Ishikawa (cell line): ENCODE measurements around the gene MICOS13.

Source experiments
- CEBPB ChIP-seq: IDR thresholded peaks from 2 replicates; pipeline ENCODE4 v1.6.1; 2012
- CREB1 ChIP-seq: IDR thresholded peaks from 2 replicates; pipeline ENCODE4 v1.6.1; 2012; ENCODE audit warnings: low read depth
- EGR1 ChIP-seq: IDR thresholded peaks from 2 replicates; pipeline ENCODE4 v1.6.1; 2012
- EP300 ChIP-seq: IDR thresholded peaks from 2 replicates; pipeline ENCODE4 v1.6.1; 2012; ENCODE audit warnings: borderline replicate concordance
- FOXM1 ChIP-seq: IDR thresholded peaks from 2 replicates; pipeline ENCODE4 v1.6.1; 2012; ENCODE audit warnings: low read depth, borderline replicate concordance
- MAX ChIP-seq: IDR thresholded peaks from 2 replicates; pipeline ENCODE4 v1.6.1; 2012
- NFIC ChIP-seq: IDR thresholded peaks from 2 replicates; pipeline ENCODE4 v1.6.1; 2012
- RAD21 ChIP-seq: IDR thresholded peaks from 2 replicates; pipeline ENCODE4 v1.6.1; 2012; ENCODE audit warnings: low read depth
- REST ChIP-seq: IDR thresholded peaks from 2 replicates; pipeline ENCODE4 v1.6.1; 2012; ENCODE audit warnings: low read depth, mild to moderate bottlenecking
- TAF1 ChIP-seq: IDR thresholded peaks from 2 replicates; pipeline ENCODE4 v1.6.1; 2012; ENCODE audit warnings: low read depth, mild to moderate bottlenecking
- TCF12 ChIP-seq: IDR thresholded peaks from 2 replicates; pipeline ENCODE4 v1.6.1; 2012; ENCODE audit warnings: low read depth
- TEAD4 ChIP-seq: IDR thresholded peaks from 2 replicates; pipeline ENCODE4 v1.6.1; 2012
- USF1 ChIP-seq: IDR thresholded peaks from 2 replicates; pipeline ENCODE4 v1.6.1; 2012
- YY1 ChIP-seq: IDR thresholded peaks from 2 replicates; pipeline ENCODE4 v1.6.1; 2012; ENCODE audit warnings: low read depth
- ZBTB7A ChIP-seq: IDR thresholded peaks from 2 replicates; pipeline ENCODE4 v1.6.1; 2012; ENCODE audit warnings: low read depth

MICOS13 gene

GRCh38 chr19:5682107-5682482, 1.8 kb upstream of the MICOS13 start:
- TF ChIP-seq EGR1: no peak
- TF ChIP-seq YY1: no peak
- no peak for TF ChIP-seq TCF12
- no peak for TF ChIP-seq TEAD4
- TF ChIP-seq TAF1: no peak
- no peak for TF ChIP-seq CEBPB
- TF ChIP-seq RAD21: no peak
- no peak for TF ChIP-seq NFIC
- TF ChIP-seq REST: no peak
- TF ChIP-seq ZBTB7A: no peak
- TF ChIP-seq USF1: no peak
- no peak for TF ChIP-seq MAX
- no peak for TF ChIP-seq FOXM1
- no peak for TF ChIP-seq CREB1
- no peak for TF ChIP-seq EP300

- no peak for TF ChIP-seq RAD21
Measured at GRCh38 chr19:5681391-5682106, 1.2 kb upstream of the MICOS13 start.

- no peak for TF ChIP-seq EGR1
- TF ChIP-seq TCF12: no peak
- TF ChIP-seq CREB1: no peak
- TF ChIP-seq USF1: no peak
Measured at GRCh38 chr19:5680084-5680436, 256 bp downstream of the MICOS13 start.

- TF ChIP-seq ZBTB7A: no peak
Measured at GRCh38 chr19:5679289-5680083, 830 bp downstream of the MICOS13 start.

GRCh38 chr19:5678071-5678718, 2.1 kb downstream of the MICOS13 start:
- TF ChIP-seq REST (no peak), TCF12 (no peak), YY1 (no peak)

GRCh38 chr19:5677580-5677979, 2.7 kb downstream of the MICOS13 start:
- TF ChIP-seq ZBTB7A: no peak
- TF ChIP-seq MAX: no peak
- no peak for TF ChIP-seq FOXM1
- TF ChIP-seq CREB1: no peak
- no peak for TF ChIP-seq TAF1
- TF ChIP-seq YY1: no peak
- TF ChIP-seq NFIC: no peak
- TF ChIP-seq RAD21: no peak
- no peak for TF ChIP-seq EP300
- no peak for TF ChIP-seq USF1
- TF ChIP-seq CEBPB: no peak
- TF ChIP-seq TCF12: no peak
- no peak for TF ChIP-seq TEAD4
- TF ChIP-seq REST: no peak
- TF ChIP-seq EGR1: no peak
